Keratinocyte (primary cell): Measurements from ENCODE around the gene ANXA4.

ENCODE experiments used
- CTCF ChIP-seq, 3 experiments: IDR thresholded peaks in 1 of 3; conservative IDR thresholded peaks in 1 of 3; optimal IDR thresholded peaks in 1 of 3; 2 replicates in 2 of 3; 3 replicates in 1 of 3; pipeline versions ENCODE3 to v1.5.1; 2011; ENCODE audit warnings: low read length in 3 of 3, mild to moderate bottlenecking in 3 of 3, moderate library complexity in 2 of 3, control low read depth in 1 of 3, inconsistent platforms in 1 of 3; ENCODE audit not compliant: insufficient read depth in 2 of 3; ENCODE audit errors: extremely low read depth in 1 of 3
- EZH2 ChIP-seq: IDR thresholded peaks from one replicate; pipeline ENCODE4 v1.6.1; 2012; ENCODE audit warnings: inconsistent platforms, mild to moderate bottlenecking, low read length, moderate library complexity

GRCh38 chr2:69797836-69798289, 55.9 kb downstream of the ANXA4 start:
- TF ChIP-seq CTCF (optimal IDR thresholded peaks at IDR 0.05 in 1 of 3, IDR thresholded peaks at IDR 0.05 in 1 of 3, conservative IDR thresholded peaks at IDR 0.05 in 1 of 3; ENCODE audit: extremely low read depth in 1 of 3, insufficient read depth in 2 of 3, low read length in 3 of 3) (no peak), EZH2 (no peak)
